ENCODE results near the gene MED27.
A peak's percentile ranks its signal among the peaks of the same experiment; 100 is the strongest.

MED27 gene

DNA sequence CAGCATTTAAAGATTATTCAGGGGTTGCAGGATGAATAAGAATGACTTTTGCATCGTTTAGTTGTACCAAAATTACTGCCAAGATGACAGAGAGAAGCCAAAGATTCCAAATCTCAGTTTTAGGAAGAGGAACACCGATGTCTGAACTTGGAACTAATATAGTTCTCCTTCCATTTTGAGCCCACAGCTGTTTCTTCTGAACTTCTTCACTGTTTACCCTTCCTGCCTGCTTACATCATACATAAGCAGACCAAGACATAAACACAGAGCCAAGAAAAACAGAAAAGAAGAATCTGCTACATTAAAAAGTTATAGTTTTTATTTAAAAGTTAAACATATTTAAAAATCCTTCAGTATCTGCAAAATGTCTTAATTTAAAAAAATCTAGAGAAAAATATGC lies 192.8 kb downstream of the MED27 start:
- H3K4me3 ChIP-seq (replicated peaks; ENCODE audit: insufficient read depth, low read length) = no peak overlapping the region
- no peak overlapping the region for H3K27ac ChIP-seq (replicated peaks)
- no peak for DNase-seq (ENCODE audit: low read depth in 1 of 2, low spot score in 1 of 2)
- no peaks in the 10 kb centered on the region for H3K27me3 ChIP-seq (ENCODE audit: insufficient read depth, poor library complexity, severe bottlenecking)
- no peak for TF ChIP-seq GABPA (IDR thresholded peaks at IDR 0.05; ENCODE audit: low read depth)

DNA sequence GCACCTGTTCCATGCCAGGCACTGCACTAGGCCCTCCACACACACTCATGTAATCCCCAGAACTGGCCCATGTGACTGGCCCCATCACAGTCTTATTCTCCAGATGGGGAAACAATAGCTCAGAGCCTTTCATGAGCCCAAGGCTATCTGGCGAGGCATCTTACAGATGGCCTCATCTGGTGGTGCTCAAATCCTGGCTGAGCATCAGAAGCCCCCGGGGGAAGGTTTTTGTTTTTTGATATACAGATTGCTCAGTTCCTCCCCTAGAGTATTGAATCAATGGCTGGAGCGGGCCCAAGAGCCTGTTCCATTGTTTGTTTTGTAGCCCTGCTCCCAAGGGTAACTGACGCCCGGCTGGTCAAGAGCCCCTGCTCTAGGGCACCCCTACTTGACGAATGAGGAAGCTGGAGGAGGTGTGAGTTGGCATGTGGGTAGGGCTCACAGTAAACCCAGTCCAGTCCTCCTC lies 194.5 kb downstream of the MED27 start:
- TF ChIP-seq, protein P1, sequence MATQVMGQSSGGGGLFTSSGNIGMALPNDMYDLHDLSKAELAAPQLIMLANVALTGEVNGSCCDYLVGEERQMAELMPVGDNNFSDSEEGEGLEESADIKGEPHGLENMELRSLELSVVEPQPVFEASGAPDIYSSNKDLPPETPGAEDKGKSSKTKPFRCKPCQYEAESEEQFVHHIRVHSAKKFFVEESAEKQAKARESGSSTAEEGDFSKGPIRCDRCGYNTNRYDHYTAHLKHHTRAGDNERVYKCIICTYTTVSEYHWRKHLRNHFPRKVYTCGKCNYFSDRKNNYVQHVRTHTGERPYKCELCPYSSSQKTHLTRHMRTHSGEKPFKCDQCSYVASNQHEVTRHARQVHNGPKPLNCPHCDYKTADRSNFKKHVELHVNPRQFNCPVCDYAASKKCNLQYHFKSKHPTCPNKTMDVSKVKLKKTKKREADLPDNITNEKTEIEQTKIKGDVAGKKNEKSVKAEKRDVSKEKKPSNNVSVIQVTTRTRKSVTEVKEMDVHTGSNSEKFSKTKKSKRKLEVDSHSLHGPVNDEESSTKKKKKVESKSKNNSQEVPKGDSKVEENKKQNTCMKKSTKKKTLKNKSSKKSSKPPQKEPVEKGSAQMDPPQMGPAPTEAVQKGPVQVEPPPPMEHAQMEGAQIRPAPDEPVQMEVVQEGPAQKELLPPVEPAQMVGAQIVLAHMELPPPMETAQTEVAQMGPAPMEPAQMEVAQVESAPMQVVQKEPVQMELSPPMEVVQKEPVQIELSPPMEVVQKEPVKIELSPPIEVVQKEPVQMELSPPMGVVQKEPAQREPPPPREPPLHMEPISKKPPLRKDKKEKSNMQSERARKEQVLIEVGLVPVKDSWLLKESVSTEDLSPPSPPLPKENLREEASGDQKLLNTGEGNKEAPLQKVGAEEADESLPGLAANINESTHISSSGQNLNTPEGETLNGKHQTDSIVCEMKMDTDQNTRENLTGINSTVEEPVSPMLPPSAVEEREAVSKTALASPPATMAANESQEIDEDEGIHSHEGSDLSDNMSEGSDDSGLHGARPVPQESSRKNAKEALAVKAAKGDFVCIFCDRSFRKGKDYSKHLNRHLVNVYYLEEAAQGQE (IDR thresholded peaks at IDR 0.05; ENCODE audit: insufficient replicate concordance, low read depth) = no peak
- TF ChIP-seq SPI1 (IDR thresholded peaks at IDR 0.05; ENCODE audit: borderline replicate concordance, low read depth) (no peak), GABPA (IDR thresholded peaks at IDR 0.05; ENCODE audit: low read depth) (no peak), POLR2AphosphoS5 (IDR thresholded peaks at IDR 0.05; ENCODE audit: low read depth) (no peak)
- TF ChIP-seq, protein P2, sequence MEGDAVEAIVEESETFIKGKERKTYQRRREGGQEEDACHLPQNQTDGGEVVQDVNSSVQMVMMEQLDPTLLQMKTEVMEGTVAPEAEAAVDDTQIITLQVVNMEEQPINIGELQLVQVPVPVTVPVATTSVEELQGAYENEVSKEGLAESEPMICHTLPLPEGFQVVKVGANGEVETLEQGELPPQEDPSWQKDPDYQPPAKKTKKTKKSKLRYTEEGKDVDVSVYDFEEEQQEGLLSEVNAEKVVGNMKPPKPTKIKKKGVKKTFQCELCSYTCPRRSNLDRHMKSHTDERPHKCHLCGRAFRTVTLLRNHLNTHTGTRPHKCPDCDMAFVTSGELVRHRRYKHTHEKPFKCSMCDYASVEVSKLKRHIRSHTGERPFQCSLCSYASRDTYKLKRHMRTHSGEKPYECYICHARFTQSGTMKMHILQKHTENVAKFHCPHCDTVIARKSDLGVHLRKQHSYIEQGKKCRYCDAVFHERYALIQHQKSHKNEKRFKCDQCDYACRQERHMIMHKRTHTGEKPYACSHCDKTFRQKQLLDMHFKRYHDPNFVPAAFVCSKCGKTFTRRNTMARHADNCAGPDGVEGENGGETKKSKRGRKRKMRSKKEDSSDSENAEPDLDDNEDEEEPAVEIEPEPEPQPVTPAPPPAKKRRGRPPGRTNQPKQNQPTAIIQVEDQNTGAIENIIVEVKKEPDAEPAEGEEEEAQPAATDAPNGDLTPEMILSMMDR (IDR thresholded peaks at IDR 0.05; ENCODE audit: insufficient read depth, low read length) = no peak

DNA sequence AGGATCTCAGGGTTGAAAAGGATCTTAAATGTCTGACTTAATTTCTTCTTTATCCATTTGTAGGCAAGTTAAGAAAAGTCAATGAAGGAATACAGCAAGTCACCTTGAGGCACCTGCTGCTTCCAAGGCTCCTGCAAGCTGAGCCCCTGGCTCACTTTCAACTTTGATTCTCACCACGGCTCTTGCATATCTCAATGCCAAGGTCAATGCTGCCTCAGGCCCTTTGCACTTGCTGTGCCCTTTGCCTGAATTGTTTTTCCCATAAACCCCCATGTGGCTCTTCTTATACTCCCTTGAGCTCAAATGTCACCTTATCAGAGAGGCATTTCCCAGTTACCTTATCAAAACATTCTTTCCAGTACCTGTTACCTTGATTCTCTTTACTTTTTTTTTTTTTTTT lies 195.4 kb downstream of the MED27 start:
- Histone ChIP-seq H3K27me3 (ENCODE audit: insufficient read depth, poor library complexity, severe bottlenecking) (no peaks in the 10 kb centered on the region), H3K4me3 (replicated peaks; ENCODE audit: insufficient read depth, low read length) (no peak overlapping the region), H3K27ac (replicated peaks) (no peak overlapping the region)
- TF ChIP-seq POLR2AphosphoS5 (IDR thresholded peaks at IDR 0.05; ENCODE audit: low read depth) = no peak
- TF ChIP-seq, protein P2 (IDR thresholded peaks at IDR 0.05; ENCODE audit: insufficient read depth, low read length) = no peak
- DNase-seq (ENCODE audit: low read depth in 1 of 2, low spot score in 1 of 2) = no peak

More for the DNA sequence above, 194.5 kb downstream of the MED27 start:
- Histone ChIP-seq H3K4me3 (replicated peaks; ENCODE audit: insufficient read depth, low read length) (no peak overlapping the region), H3K27ac (replicated peaks) (no peak overlapping the region), H3K27me3 (ENCODE audit: insufficient read depth, poor library complexity, severe bottlenecking) (no peaks in the 10 kb centered on the region)
- DNase-seq (ENCODE audit: low read depth in 1 of 2, low spot score in 1 of 2) = no peak

DNA sequence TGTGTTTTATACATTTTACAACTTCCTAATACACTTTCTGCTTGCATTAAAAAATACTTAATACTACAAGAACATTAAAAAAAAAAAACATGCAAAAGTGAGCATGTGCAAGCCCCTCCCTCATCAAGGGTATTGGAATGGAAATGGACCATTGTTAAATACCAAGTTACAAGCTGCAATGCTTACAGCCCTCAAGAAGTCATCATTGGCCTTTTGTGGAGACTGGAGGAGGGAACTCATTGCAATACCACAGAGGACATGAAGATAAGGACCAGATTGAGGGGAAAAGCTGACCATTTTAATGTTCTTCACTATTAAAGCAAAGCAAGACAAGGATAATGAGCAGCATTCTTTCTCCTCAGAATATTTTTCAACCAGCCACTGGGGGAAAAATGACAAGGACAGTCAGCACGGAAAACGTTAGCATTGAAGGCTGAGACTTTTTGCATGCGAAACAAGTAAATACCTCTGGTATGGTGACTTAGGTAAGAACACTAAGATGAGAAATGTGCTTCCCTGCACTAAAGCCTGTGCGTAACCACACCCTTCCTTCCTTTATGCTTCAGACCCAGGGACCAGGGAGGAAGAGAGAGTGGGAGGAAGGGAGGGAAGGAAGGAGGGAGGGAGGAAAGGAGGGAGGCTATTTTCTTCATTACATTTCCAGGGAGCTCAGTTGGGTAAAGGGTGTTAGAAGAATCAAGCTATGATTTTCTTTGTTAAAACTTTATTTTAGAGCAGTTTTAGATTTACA lies 198.7 kb downstream of the MED27 start:
- no peak overlapping the region for H3K4me3 ChIP-seq (replicated peaks; ENCODE audit: insufficient read depth, low read length)
- no peaks in the 10 kb centered on the region for H3K27me3 ChIP-seq (ENCODE audit: insufficient read depth, poor library complexity, severe bottlenecking)
- TF ChIP-seq SPI1 (IDR thresholded peaks at IDR 0.05; ENCODE audit: borderline replicate concordance, low read depth) (no peak), POLR2AphosphoS5 (IDR thresholded peaks at IDR 0.05; ENCODE audit: low read depth) (no peak), GABPA (IDR thresholded peaks at IDR 0.05; ENCODE audit: low read depth) (no peak)
- TF ChIP-seq, protein P2 (IDR thresholded peaks at IDR 0.05; ENCODE audit: insufficient read depth, low read length) = no peak
- TF ChIP-seq, protein P1 (IDR thresholded peaks at IDR 0.05; ENCODE audit: insufficient replicate concordance, low read depth) = no peak
- H3K27ac ChIP-seq (replicated peaks) = no peak overlapping the region
- DNase-seq (ENCODE audit: low read depth in 1 of 2, low spot score in 1 of 2) = peak in 1 of 2 experiments; percentile 6

Measured in HL-60 (cell line).